GM12872 (cell line): ENCODE data around the gene SLC6A2.

Source experiments
- CTCF ChIP-seq: IDR thresholded peaks from 3 replicates; pipeline ENCODE4 v1.5.1; 2011; ENCODE audit warnings: low read depth, mild to moderate bottlenecking, low read length, moderate library complexity; ENCODE audit not compliant: insufficient read depth

SLC6A2 gene

GRCh38 chr16:55728797-55729196 lies 73.0 kb downstream of the SLC6A2 start:
- no peak for TF ChIP-seq CTCF

DNA sequence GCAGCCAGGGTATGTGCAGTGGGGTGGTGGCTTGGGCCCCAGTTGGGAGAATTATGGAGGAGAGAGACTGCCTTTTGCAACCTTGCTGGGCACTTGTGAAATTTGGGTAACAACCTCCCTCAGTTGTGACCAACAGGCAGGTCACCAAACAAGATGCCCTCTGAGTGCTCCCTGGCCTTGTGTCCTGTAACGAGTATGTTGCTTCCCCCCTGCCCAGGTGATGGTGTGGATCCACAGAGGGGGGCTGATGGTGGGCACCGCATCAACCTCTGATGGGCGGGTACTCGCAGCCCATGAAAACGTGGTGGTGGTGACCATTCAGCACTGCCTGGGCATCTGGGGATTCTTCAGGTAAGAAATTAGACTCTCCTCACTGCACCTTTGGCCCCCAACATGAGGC lies 74.3 kb downstream of the SLC6A2 start:
- TF ChIP-seq CTCF, result no peak

DNA sequence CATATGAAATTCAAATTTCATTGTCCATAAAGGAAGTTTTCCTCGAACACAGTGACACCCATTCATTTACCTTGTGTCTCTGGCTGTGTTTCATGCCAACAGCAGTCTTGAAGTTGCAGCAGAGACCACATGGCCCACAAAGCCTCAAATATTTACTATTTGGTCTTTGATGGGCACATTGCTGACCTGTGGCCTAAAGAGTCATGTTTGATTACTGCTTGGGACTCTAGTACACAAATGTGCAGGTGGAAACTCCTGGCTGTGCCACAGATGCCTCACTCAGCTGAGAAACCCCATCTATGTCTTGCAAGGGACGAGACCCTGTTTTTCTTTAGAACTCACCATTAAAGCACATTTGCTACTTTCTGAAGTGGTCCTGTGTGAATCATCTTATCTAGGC lies 76.7 kb downstream of the SLC6A2 start:
- TF ChIP-seq CTCF, result no peak

DNA sequence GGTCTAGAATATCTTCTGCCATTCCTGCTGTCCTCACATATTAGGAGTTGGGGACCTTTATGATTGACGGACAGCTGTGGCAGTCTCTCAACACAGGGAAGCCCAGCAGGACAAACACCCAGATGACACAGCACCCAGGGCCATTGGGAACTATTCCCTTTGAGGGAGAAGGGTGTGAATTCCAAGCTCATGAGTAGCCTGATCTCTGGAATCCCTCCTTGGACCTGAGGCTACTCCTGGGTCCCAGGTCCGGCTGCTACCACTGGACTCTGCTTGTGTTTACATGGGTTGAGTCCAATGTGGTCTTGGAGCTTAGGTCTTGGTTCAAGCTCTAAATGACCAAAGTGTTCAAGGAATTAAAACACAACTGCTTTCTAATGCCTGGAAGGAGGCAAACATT lies 78.9 kb downstream of the SLC6A2 start:
- TF ChIP-seq CTCF, result no peak

DNA sequence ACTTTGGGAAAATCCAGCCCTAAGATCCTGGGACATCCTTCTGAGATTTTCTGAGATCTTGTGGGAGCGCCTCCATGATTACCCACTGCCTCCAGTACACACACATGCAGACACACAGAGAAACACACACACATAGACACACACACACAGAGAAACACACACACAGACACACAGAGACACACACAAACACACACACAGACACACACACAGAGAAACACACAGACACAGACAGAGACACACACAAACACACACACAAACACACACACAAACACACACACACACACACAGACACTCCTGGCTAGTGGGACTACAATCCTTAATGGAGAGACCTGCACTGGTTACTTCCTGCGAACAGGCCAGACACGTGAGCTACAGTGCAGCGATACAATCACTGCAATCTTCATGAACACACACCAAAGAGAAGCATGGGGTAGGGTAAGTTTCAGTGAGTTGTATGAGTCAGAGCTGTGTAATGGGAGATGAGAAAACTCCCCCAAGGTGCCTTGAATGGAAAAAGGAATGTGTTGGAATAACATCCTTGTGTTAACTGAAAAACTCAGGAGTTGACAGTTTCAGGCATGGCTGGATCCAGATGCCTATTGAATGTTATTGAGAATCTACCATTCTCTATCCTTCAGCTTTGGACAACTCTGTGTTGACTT lies 79.5 kb downstream of the SLC6A2 start:
- TF ChIP-seq CTCF, result no peak

GRCh38 chr16:55736671-55737070 lies 80.9 kb downstream of the SLC6A2 start:
- no peak for TF ChIP-seq CTCF

- no peak for TF ChIP-seq CTCF
Measured at GRCh38 chr16:55737318-55737717, 81.5 kb downstream of the SLC6A2 start.
